ENCODE results near the gene KRTAP10-11.

KRTAP10-11 gene

GRCh38 chr21:44644878-44645277 lies 1.3 kb upstream of the KRTAP10-11 start:
- Histone ChIP-seq H4K91ac (ENCODE audit: low read depth, low read length, poor library complexity) (no peak overlapping the region), H3K27ac (replicated peaks; ENCODE audit: low read length) (no peak overlapping the region), H2BK120ac (ENCODE audit: low read depth, low read length) (no peak overlapping the region), H3K18ac (ENCODE audit: low read length) (no peak overlapping the region), H2BK12ac (ENCODE audit: low read length) (no peak overlapping the region), H4K8ac (ENCODE audit: low read depth, low read length) (no peak overlapping the region), H3K27me3 (ENCODE audit: control insufficient read depth in 3 of 3, insufficient read depth in 3 of 3, low read depth in 1 of 3, low read length in 3 of 3) (peaks cover 0 to 15% (median 0%) of the 10 kb centered on the region in 3 experiments), H2AK5ac (ENCODE audit: low read depth, low read length) (no peak overlapping the region), H3K9me3 (replicated peaks in 1 of 2; ENCODE audit: control insufficient read depth in 2 of 2, insufficient read depth in 1 of 2, low read depth in 1 of 2, low read length in 2 of 2) (peaks cover 4 to 6% of the 10 kb centered on the region in 2 donors), H3K14ac (ENCODE audit: low read length) (no peak overlapping the region), H3K23ac (ENCODE audit: low read depth, low read length, poor library complexity) (no peak overlapping the region), H3K79me1 (ENCODE audit: low read depth, low read length) (no peaks in the 10 kb centered on the region), H3K4me2 (ENCODE audit: insufficient read depth, low read length, poor library complexity, severe bottlenecking) (no peak overlapping the region), H3K4me3 (ENCODE audit: low read length in 2 of 2) (no peak overlapping the region), H3K4ac (ENCODE audit: low read length) (no peak overlapping the region), H2BK15ac (ENCODE audit: low read length) (no peak overlapping the region), H3K36me3 (replicated peaks in 1 of 2; ENCODE audit: control insufficient read depth in 2 of 2, insufficient read depth in 2 of 2, low read length in 2 of 2) (no peaks in the 10 kb centered on the region), H2AFZ (ENCODE audit: low read length) (no peak overlapping the region), H3K9ac (ENCODE audit: low read depth, low read length, poor library complexity) (no peak overlapping the region), H2BK5ac (ENCODE audit: low read length) (no peak overlapping the region), H3K4me1 (ENCODE audit: control insufficient read depth in 2 of 2, insufficient read depth in 1 of 2, low read depth in 1 of 2, low read length in 2 of 2) (peaks cover 0 to 3% of the 10 kb centered on the region in 2 donors)
- no CpG with 5 or more reads among the region's 2 CpGs for WGBS, 2 donors (ENCODE audit: extremely low coverage in 2 of 2, insufficient read length in 2 of 2, insufficient replicate concordance in 1 of 2)
- no peak for DNase-seq (ENCODE audit: low spot score)

- peak overlapping the region; percentile 91 for H3K18ac ChIP-seq (ENCODE audit: low read length)
- H3K9me3 ChIP-seq (replicated peaks in 1 of 2; ENCODE audit: control insufficient read depth in 2 of 2, insufficient read depth in 1 of 2, low read depth in 1 of 2, low read length in 2 of 2), result peaks cover 4% of the 10 kb centered on the region in 2 donors
- H3K4me3 ChIP-seq (ENCODE audit: low read length in 2 of 2), result no peak overlapping the region
- no peak overlapping the region for H3K4me2 ChIP-seq (ENCODE audit: insufficient read depth, low read length, poor library complexity, severe bottlenecking)
- peak overlapping the region; percentile 50 for H4K8ac ChIP-seq (ENCODE audit: low read depth, low read length)
- peak overlapping the region; percentile 97 for H2BK12ac ChIP-seq (ENCODE audit: low read length)
- no CpG with 5 or more reads among the region's 8 CpGs for WGBS, 2 donors (ENCODE audit: extremely low coverage in 2 of 2, insufficient read length in 2 of 2, insufficient replicate concordance in 1 of 2)
- H3K36me3 ChIP-seq (replicated peaks in 1 of 2; ENCODE audit: control insufficient read depth in 2 of 2, insufficient read depth in 2 of 2, low read length in 2 of 2), result no peaks in the 10 kb centered on the region
- peak overlapping the region; percentile 73 for H3K9ac ChIP-seq (ENCODE audit: low read depth, low read length, poor library complexity)
- no peak overlapping the region for H3K27ac ChIP-seq (replicated peaks; ENCODE audit: low read length)
- no peaks in the 10 kb centered on the region for H3K79me1 ChIP-seq (ENCODE audit: low read depth, low read length)
- H2BK5ac ChIP-seq (ENCODE audit: low read length), result no peak overlapping the region
- H3K14ac ChIP-seq (ENCODE audit: low read length), result peak overlapping the region; percentile 92
- H2BK15ac ChIP-seq (ENCODE audit: low read length), result peak overlapping the region; percentile 72
- H2AK5ac ChIP-seq (ENCODE audit: low read depth, low read length), result peak overlapping the region; percentile 74
- H2AFZ ChIP-seq (ENCODE audit: low read length), result peak overlapping the region; percentile 11
- H3K4me1 ChIP-seq (ENCODE audit: control insufficient read depth in 2 of 2, insufficient read depth in 1 of 2, low read depth in 1 of 2, low read length in 2 of 2), result peaks cover 0 to 3% of the 10 kb centered on the region in 2 donors
- no peak overlapping the region for H3K4ac ChIP-seq (ENCODE audit: low read length)
- no peak for DNase-seq (ENCODE audit: low spot score)
- H4K91ac ChIP-seq (ENCODE audit: low read depth, low read length, poor library complexity), result peak overlapping the region; percentile 66
- peak overlapping the region; percentile 58 for H3K23ac ChIP-seq (ENCODE audit: low read depth, low read length, poor library complexity)
- H3K27me3 ChIP-seq (ENCODE audit: control insufficient read depth in 3 of 3, insufficient read depth in 3 of 3, low read depth in 1 of 3, low read length in 3 of 3), result peaks cover 0 to 15% (median 0%) of the 10 kb centered on the region in 3 experiments
- H2BK120ac ChIP-seq (ENCODE audit: low read depth, low read length), result no peak overlapping the region
Measured at GRCh38 chr21:44647222-44647552, 973 bp downstream of the KRTAP10-11 start.

- no CpG with 5 or more reads among the region's 33 CpGs for whole genome bisulfite sequencing, 2 donors (ENCODE audit: extremely low coverage in 2 of 2, insufficient read length in 2 of 2, insufficient replicate concordance in 1 of 2)
- peak overlapping the region; percentile 79 for H3K18ac ChIP-seq (ENCODE audit: low read length)
- peaks cover 0 to 4% of the 10 kb centered on the region in 2 donors for H3K9me3 ChIP-seq (replicated peaks in 1 of 2; ENCODE audit: control insufficient read depth in 2 of 2, insufficient read depth in 1 of 2, low read depth in 1 of 2, low read length in 2 of 2)
- peaks cover 0 to 3% of the 10 kb centered on the region in 2 donors for H3K4me1 ChIP-seq (ENCODE audit: control insufficient read depth in 2 of 2, insufficient read depth in 1 of 2, low read depth in 1 of 2, low read length in 2 of 2)
- H3K4me3 ChIP-seq (ENCODE audit: low read length in 2 of 2), result no peak overlapping the region
- H2BK15ac ChIP-seq (ENCODE audit: low read length), result no peak overlapping the region
- no peak overlapping the region for H3K14ac ChIP-seq (ENCODE audit: low read length)
- H2BK120ac ChIP-seq (ENCODE audit: low read depth, low read length), result no peak overlapping the region
- H3K4me2 ChIP-seq (ENCODE audit: insufficient read depth, low read length, poor library complexity, severe bottlenecking), result no peak overlapping the region
- no peak overlapping the region for H3K23ac ChIP-seq (ENCODE audit: low read depth, low read length, poor library complexity)
- H3K27ac ChIP-seq (replicated peaks; ENCODE audit: low read length), result no peak overlapping the region
- peak overlapping the region; percentile 95 for H4K8ac ChIP-seq (ENCODE audit: low read depth, low read length)
- no peak overlapping the region for H2BK12ac ChIP-seq (ENCODE audit: low read length)
- H2BK5ac ChIP-seq (ENCODE audit: low read length), result no peak overlapping the region
- H2AK5ac ChIP-seq (ENCODE audit: low read depth, low read length), result peak overlapping the region; percentile 72
- H3K4ac ChIP-seq (ENCODE audit: low read length), result no peak overlapping the region
- H3K27me3 ChIP-seq (ENCODE audit: control insufficient read depth in 3 of 3, insufficient read depth in 3 of 3, low read depth in 1 of 3, low read length in 3 of 3), result peaks cover 0 to 15% (median 0%) of the 10 kb centered on the region in 3 experiments
- H2AFZ ChIP-seq (ENCODE audit: low read length), result no peak overlapping the region
- DNase-seq (ENCODE audit: low spot score), result no peak
- no peaks in the 10 kb centered on the region for H3K79me1 ChIP-seq (ENCODE audit: low read depth, low read length)
- H3K36me3 ChIP-seq (replicated peaks in 1 of 2; ENCODE audit: control insufficient read depth in 2 of 2, insufficient read depth in 2 of 2, low read length in 2 of 2), result no peaks in the 10 kb centered on the region
- H4K91ac ChIP-seq (ENCODE audit: low read depth, low read length, poor library complexity), result no peak overlapping the region
- H3K9ac ChIP-seq (ENCODE audit: low read depth, low read length, poor library complexity), result no peak overlapping the region
Measured at GRCh38 chr21:44648557-44649311, 2.5 kb downstream of the KRTAP10-11 start.

GRCh38 chr21:44649521-44650100 lies 3.4 kb downstream of the KRTAP10-11 start:
- H4K91ac ChIP-seq (ENCODE audit: low read depth, low read length, poor library complexity), result no peak overlapping the region
- no peak overlapping the region for H4K8ac ChIP-seq (ENCODE audit: low read depth, low read length)
- no peak overlapping the region for H3K14ac ChIP-seq (ENCODE audit: low read length)
- DNase-seq (ENCODE audit: low spot score), result no peak
- H3K4me1 ChIP-seq (ENCODE audit: control insufficient read depth in 2 of 2, insufficient read depth in 1 of 2, low read depth in 1 of 2, low read length in 2 of 2), result peaks cover 0 to 3% of the 10 kb centered on the region in 2 donors
- no peaks in the 10 kb centered on the region for H3K36me3 ChIP-seq (replicated peaks in 1 of 2; ENCODE audit: control insufficient read depth in 2 of 2, insufficient read depth in 2 of 2, low read length in 2 of 2)
- peaks cover 0 to 15% (median 0%) of the 10 kb centered on the region in 3 experiments for H3K27me3 ChIP-seq (ENCODE audit: control insufficient read depth in 3 of 3, insufficient read depth in 3 of 3, low read depth in 1 of 3, low read length in 3 of 3)
- H3K4me3 ChIP-seq (ENCODE audit: low read length in 2 of 2), result no peak overlapping the region
- peak overlapping the region; percentile 62 for H2BK15ac ChIP-seq (ENCODE audit: low read length)
- H3K79me1 ChIP-seq (ENCODE audit: low read depth, low read length), result no peaks in the 10 kb centered on the region
- no peak overlapping the region for H2BK120ac ChIP-seq (ENCODE audit: low read depth, low read length)
- peak overlapping the region; percentile 15 for H2AK5ac ChIP-seq (ENCODE audit: low read depth, low read length)
- WGBS, 2 donors (ENCODE audit: extremely low coverage in 2 of 2, insufficient read length in 2 of 2, insufficient replicate concordance in 1 of 2), result no CpG with 5 or more reads among the region's 18 CpGs
- H2AFZ ChIP-seq (ENCODE audit: low read length), result no peak overlapping the region
- H3K4me2 ChIP-seq (ENCODE audit: insufficient read depth, low read length, poor library complexity, severe bottlenecking), result no peak overlapping the region
- H3K18ac ChIP-seq (ENCODE audit: low read length), result peak overlapping the region; percentile 19
- peak overlapping the region; percentile 12 for H3K9ac ChIP-seq (ENCODE audit: low read depth, low read length, poor library complexity)
- peaks cover 0 to 2% of the 10 kb centered on the region in 2 donors for H3K9me3 ChIP-seq (replicated peaks in 1 of 2; ENCODE audit: control insufficient read depth in 2 of 2, insufficient read depth in 1 of 2, low read depth in 1 of 2, low read length in 2 of 2)
- H2BK5ac ChIP-seq (ENCODE audit: low read length), result no peak overlapping the region
- H3K23ac ChIP-seq (ENCODE audit: low read depth, low read length, poor library complexity), result no peak overlapping the region
- no peak overlapping the region for H2BK12ac ChIP-seq (ENCODE audit: low read length)
- no peak overlapping the region for H3K27ac ChIP-seq (replicated peaks; ENCODE audit: low read length)
- no peak overlapping the region for H3K4ac ChIP-seq (ENCODE audit: low read length)
